GM19238 (cell line): Measurements from ENCODE around the gene LRBA.
"Not testable (repeated sequence)": the region's sequence is repeated elsewhere in the genome, so short reads cannot be mapped to it uniquely, and the experiment has no call there.

ENCODE experiments used
- DNase-seq: peaks from one replicate; pipeline ENCODE4 v3.0.0; 2011; ENCODE audit warnings: low spot score; ENCODE audit not compliant: insufficient read length

LRBA gene

DNA sequence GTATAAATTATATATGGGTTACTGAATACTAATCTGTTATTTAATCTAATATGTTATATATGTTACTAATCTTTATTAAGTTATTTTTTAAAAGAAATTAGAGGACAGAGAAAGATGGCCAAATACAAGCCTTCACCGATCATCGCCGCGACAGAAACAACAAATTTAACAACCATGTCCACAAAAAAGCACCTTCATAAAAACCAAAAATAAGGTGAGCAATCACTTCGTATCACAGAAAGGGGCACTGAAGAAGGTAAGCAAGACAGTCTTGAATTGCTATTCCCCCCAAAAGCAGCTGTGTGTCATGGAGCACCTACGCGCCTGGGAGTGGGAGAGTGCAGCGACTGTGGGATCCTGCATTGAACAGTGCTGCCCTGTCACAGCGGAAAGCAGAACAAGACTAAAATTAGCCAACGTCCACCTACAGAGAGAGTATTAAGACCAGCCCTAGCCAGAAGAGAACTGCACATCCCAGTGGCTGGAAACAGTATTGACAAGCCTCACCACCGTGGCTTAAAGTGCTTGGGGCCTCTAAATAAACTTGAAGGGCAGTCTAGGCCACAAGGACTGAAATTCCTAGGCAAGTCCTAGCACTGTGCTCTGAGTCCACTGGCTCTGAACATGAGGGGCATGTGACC, 38.5 kb downstream of the LRBA start:
- DNase-seq = no peak

DNA sequence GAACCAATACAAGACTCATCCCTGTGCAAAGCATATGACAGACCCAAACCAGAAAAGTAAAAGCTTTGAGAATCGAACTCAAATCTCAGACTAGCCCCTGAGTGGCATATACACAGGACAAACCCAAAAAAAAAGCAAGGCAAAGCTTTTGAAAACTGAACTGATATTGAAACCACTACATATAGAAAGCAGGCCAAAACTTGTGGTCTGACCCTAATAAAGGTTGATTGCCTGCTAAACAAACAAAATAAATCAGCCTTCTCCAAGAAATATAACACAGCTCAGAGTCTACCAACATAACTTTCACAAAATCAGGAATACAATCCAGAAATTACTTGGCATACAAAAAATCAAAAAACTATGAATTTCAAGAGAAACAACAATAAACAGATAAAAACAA, 40.3 kb downstream of the LRBA start:
- DNase-seq = no peak

- no peak for DNase-seq
Measured at GRCh38 chr4:150974252-150974640, 40.8 kb downstream of the LRBA start.

DNA sequence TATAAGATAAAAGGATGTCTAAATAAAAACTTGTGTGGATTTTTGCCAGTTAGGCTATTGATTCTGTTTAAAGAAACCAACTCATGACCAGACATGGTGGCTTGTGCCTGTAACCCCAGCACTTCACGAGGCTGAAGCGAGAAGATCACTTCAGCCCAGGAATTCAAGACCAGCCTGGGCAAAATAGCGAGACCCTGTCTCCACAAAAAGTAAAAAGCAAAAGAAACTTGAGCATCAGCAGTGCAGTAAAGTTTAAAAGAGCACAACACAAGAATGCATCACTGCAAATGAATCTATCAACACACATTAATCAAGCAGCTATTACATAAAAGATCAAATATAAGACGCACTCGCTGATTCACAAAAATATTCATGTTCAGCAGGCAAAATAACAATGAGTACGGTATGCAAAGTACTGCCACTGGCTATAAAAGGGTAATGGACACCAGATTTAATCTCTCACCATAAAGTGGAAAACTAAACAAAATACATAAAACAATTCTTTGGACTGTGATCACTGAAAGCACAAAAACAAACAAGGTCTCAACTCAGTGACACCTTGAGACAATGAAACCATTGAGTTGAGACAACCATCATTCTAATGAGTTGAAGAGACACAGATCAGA, 41.3 kb downstream of the LRBA start:
- DNase-seq = no peak

DNA sequence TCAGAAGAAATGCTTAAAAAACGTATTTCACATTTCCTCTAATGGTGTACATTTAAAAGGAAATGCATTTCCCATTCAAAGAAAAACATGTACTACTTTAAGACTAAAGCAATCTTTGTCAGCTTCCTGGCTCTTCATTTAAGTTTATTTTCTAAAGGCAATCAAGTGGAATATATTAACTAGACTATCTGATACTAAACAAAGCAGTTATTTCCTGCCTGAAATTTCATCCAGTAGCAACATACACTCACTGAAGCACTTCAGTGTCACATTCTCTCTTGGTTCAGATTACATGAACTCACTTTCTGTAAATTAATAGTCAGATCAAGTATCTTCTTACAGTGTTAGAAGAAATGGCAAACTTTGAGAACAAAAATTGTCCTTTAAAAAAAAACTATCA, 42.5 kb downstream of the LRBA start:
- DNase-seq = no peak

GRCh38 chr4:150971901-150972300, 43.2 kb downstream of the LRBA start:
- no peak for DNase-seq

GRCh38 chr4:150970685-150971151, 44.4 kb downstream of the LRBA start:
- no peak for DNase-seq

- DNase-seq = no peak
Measured at GRCh38 chr4:150964754-150965153, 50.3 kb downstream of the LRBA start.

DNA sequence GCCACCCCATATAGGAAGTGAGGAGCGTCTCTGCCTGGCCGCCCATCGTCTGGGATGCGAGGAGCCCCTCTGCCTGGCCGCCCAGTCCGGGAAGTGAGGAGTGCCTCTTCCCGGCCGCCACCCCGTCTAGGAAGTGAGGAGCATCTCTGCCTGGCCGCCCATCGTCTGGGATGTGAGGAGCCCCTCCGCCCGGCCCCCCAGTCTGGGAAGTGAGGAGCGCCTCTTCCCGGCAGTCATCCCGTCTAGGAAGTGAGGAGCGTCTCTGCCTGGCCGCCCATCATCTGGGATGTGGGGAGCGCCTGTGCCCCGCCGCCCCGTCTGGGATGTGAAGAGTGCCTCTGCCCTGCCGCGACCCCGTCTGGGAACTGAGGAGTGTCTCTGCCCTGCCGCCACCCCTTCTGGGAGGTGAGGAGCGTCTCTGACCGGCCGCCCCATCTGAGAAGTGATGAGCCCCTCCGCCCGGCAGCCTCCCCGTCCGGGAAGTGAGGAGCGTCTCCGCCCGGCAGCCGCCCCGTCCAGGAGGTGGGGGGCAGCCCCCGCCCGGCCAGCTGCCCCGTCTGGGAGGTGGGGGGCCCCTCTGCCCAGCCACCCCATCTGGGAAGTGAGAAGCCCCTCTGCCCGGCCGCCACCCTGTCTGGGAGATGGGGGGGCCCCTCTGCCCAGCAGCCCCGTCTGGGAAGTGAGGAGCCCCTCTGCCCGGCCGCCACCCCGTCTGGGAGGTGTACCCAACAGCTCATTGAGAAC, 51.3 kb downstream of the LRBA start:
- not testable (repeated sequence) for DNase-seq

- no peak for DNase-seq
Measured at GRCh38 chr4:150962245-150962644, 52.8 kb downstream of the LRBA start.

DNA sequence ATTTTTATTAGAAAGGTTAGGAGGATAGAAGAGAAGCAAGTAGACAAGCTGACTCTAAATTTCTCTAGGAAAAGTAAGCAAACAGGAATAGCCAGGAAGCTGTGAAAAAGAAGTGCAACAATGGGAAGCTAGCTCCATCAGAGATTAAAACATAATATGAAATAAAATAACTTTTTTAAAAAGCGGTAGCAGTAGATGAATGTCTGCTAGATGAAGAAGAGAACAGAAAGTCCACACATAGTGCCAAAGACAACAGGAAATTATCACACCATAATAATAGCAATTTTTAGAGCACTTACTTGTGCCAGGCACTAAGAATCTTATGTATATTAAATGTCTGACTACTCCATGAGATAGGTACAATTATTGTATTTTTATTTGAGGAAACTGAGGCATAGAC, 53.5 kb downstream of the LRBA start:
- no peak for DNase-seq

DNA sequence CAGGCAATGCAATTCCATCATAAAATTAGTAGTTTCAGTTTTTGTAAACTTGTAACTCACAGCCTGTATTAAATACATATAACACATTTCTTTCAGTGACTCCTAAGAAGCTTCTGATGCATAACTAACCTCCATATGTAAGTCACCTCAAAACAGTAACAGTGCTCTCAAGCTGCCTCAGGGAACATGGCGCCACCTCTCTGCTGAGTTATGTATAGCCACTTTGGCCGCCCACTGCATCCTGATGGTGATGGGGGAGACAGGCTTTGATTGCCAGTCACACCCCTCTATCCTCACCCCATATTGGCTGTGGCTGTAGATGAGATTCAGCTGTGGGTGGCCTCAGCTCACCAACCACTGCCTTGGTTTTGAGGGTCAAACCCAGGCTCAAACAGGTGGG, 54.3 kb downstream of the LRBA start:
- DNase-seq = no peak

- DNase-seq = no peak
Measured at GRCh38 chr4:150960079-150960478, 55.0 kb downstream of the LRBA start.

DNA sequence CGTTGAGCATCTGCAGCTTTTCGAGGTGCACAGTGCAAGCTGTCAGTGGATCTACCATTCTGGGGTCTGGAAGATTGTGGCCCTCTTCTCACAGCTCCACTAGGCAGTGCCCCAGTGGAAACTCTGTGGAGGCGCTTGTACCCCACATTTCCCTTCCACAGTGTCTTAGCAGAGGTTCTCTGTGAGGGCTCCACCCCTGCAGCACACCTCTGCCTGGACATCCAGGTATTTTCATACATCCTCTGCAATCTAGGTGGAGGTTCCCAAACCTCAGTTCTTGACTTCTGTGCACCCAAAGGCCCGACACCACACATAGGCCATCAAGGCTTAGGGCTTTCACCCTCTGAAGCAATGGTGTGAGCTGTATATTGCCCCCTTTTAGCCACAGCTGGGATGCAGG, 57.1 kb downstream of the LRBA start:
- DNase-seq = not testable (repeated sequence)

- DNase-seq = not testable (repeated sequence)
Measured at GRCh38 chr4:150957095-150957494, 58.0 kb downstream of the LRBA start.

- DNase-seq = not testable (repeated sequence)
Measured at GRCh38 chr4:150953916-150954315, 61.2 kb downstream of the LRBA start.

GRCh38 chr4:150952167-150952845, 62.8 kb downstream of the LRBA start:
- DNase-seq = no peak

- DNase-seq = no peak
Measured at GRCh38 chr4:150950657-150951288, 64.3 kb downstream of the LRBA start.

DNA sequence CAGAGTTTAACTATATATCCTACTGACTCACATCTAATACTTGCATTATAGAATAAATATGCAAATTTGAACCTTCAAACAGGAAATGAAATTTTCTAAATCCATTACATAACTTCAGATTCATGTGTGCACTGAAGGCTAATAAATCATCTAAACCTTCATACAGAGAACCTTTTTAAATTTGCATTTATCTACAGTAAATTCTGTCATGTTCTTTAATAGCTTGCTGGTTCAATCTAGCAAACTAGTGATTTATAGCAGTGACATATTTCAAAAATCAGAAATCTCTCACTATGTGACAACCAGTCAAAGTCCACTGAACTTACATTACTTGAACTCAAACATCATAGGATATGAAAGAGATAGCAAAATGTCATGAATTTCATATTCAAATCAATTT, 65.1 kb downstream of the LRBA start:
- DNase-seq = no peak

- no peak for DNase-seq
Measured at GRCh38 chr4:150949342-150949741, 65.7 kb downstream of the LRBA start.

DNA sequence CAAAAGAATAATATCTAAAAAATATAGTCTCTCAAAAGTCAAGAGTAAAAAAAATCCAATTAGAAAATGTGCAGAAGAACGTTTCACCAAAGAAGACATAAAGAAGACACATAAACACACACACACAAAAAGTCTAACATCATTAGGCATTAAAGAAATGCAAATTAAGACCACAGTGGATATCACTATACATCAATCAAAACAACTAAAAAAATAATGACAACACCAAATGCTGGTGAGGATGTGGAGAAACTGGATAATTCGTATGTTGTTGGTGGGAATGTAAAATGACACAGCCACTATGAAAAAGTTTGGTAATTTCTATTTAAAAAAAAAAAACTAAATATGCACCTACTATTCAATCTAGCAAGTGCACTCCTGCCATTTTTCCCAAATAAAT, 66.4 kb downstream of the LRBA start:
- DNase-seq = no peak

DNA sequence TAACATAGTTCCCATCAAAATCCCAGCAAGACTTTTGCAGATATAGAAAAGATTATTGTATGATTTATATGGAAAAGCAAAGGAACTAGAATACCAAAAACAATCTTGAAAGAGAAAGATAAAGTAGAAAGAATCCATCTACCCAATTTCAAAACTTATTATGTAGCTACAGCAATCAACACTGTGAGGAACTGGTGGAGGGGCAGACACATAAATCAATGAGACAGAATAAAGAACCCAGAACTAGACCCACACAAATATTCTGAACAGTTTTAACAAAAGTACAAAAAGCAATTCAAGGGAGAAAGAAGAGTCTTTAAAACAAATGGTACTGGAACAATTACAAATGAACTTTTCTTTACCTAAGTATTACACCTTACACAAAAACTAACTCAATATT, 67.0 kb downstream of the LRBA start:
- DNase-seq = no peak
